ENCODE data around the gene CMIP. TPM values are rescaled to one million over a fixed set of nuclear protein-coding genes. Genes with fewer than 3 reads are reported as not detected.
A peak's percentile ranks its signal among the peaks of the same experiment; 100 is the strongest.

CMIP gene
- total RNA-seq, 3 donors from 2014 or later = 73.3 to 127 (median 79.8) TPM

DNA sequence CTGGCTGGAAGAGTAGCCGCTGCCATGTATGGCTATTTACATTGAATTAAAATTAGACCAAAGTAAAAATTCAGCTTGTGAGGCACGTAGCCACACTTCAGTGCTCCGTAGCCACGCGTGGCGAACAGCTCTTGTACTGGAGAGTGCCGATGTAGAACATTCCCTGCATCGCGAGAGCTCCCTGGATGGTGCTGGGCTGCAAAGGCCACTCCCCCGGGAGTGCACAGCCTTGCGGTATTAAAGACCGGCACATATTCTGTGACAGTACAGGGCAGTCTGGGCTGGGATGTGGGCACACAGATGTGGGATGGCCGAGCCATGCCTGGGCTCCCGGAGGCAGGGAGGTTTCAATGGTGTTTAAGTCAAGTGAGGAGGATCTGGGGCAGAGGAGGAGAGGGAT, 102.2 kb downstream of the CMIP start:
- DNase-seq = no peak
- TF ChIP-seq CTCF (IDR thresholded peaks at IDR 0.05) = no peak
- no peak overlapping the region for H3K4me3 ChIP-seq
- H3K36me3 ChIP-seq (ENCODE audit: low read depth) = no peaks in the 10 kb centered on the region
- H3K9me3 ChIP-seq = no peaks in the 10 kb centered on the region
- peaks cover 34% of the 10 kb centered on the region for H3K4me1 ChIP-seq (ENCODE audit: low read depth)
- intact Hi-C loops (cut with DNase I, micrococcal nuclease) = no loop called here
- ATAC-seq = no peak

DNA sequence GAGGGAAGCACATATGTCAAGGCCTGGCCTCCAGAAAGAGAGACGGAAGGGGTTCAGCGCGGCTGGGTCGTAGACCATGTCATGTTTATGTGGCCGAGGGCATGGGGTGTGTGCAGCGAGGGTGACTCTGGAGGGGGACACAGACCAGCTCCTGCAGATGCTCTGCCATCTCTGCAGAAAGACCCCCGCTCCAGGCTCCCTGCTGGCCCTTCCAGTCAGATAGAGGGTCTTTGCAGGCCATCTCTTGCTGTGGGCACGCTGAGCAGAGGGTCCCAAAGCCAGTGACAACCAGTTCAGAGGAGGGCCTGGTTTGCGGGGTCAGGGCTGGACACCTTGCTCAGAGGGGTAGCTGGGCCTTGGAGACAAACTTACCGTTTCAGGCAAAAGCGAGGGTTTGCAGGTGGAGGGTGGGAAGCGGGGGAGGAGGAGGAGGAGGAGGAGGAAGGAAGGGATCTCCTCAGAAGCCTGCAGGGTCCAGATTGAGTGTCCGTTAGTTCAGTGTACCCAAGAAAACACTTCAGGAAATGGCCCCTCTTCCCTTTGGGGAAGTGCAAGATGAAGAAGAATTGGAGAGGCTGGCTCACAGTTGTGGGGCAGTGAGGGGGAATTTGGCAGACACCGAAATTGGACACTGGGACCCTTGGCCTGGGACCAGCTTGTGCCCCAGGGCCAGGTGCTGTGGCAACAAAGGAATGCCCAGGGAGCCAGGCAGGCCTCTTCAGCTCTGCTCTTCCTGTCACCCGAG, 102.8 kb downstream of the CMIP start:
- peaks cover 34% of the 10 kb centered on the region for H3K4me1 ChIP-seq (ENCODE audit: low read depth)
- no peak for DNase-seq

GRCh38 chr16:81547939-81548216, 103.3 kb downstream of the CMIP start:
- no peaks in the 10 kb centered on the region for H3K36me3 ChIP-seq (ENCODE audit: low read depth)
- ATAC-seq (peak; percentile 12), DNase-seq (no peak)
- H3K4me3 ChIP-seq = no peak overlapping the region
- intact Hi-C loops (cut with DNase I, micrococcal nuclease) = no loop called here
- no peaks in the 10 kb centered on the region for H3K9me3 ChIP-seq
- peaks cover 35% of the 10 kb centered on the region for H3K4me1 ChIP-seq (ENCODE audit: low read depth)
- no peak for TF ChIP-seq CTCF (IDR thresholded peaks at IDR 0.05)

More for the DNA sequence above, 102.8 kb downstream of the CMIP start:
- Histone ChIP-seq H3K9me3 (no peaks in the 10 kb centered on the region), H3K36me3 (ENCODE audit: low read depth) (no peaks in the 10 kb centered on the region), H3K4me3 (no peak overlapping the region)
- no peak for TF ChIP-seq CTCF (IDR thresholded peaks at IDR 0.05)
- intact Hi-C loops (cut with DNase I, micrococcal nuclease) = no loop called here
- ATAC-seq = no peak

DNA sequence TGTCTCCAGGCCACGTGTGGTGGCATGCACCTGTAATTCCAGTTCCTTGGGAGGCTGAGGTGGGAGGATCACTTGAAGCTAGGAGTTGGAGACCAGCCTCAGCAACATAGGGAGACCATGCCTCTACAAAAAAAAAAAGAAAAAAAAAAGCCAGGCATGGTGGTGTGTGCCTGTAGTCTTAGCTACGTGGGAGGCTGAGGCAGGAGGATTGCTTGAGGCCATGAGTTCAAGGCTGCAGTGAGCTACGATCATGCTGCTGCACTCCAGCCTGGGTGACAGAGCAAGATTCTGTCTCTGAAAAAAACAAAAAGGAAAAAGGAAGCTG, 103.9 kb downstream of the CMIP start:
- H3K4me1 ChIP-seq (ENCODE audit: low read depth) = peaks cover 40% of the 10 kb centered on the region
- no peak overlapping the region for H3K4me3 ChIP-seq
- no peaks in the 10 kb centered on the region for H3K9me3 ChIP-seq
- ATAC-seq (no peak), DNase-seq (peak in 1 of 3 donors; percentile 19)
- no peak for TF ChIP-seq CTCF (IDR thresholded peaks at IDR 0.05)
- intact Hi-C loops (cut with DNase I, micrococcal nuclease) = no loop called here
- H3K36me3 ChIP-seq (ENCODE audit: low read depth) = no peaks in the 10 kb centered on the region

GRCh38 chr16:81548876-81549546, 104.4 kb downstream of the CMIP start:
- no peak for TF ChIP-seq CTCF (IDR thresholded peaks at IDR 0.05)
- Histone ChIP-seq H3K9me3 (no peaks in the 10 kb centered on the region), H3K4me3 (no peak overlapping the region), H3K36me3 (ENCODE audit: low read depth) (no peaks in the 10 kb centered on the region), H3K4me1 (ENCODE audit: low read depth) (peaks cover 41% of the 10 kb centered on the region)
- intact Hi-C loops (cut with DNase I, micrococcal nuclease) = no loop called here
- peak in 2 of 3 donors; percentile 54 to 63 for DNase-seq
- peak; percentile 77 for ATAC-seq

Data from mucosa of descending colon (tissue), 3 donors.